Measurements from ENCODE around the gene CYP20A1.

DNA sequence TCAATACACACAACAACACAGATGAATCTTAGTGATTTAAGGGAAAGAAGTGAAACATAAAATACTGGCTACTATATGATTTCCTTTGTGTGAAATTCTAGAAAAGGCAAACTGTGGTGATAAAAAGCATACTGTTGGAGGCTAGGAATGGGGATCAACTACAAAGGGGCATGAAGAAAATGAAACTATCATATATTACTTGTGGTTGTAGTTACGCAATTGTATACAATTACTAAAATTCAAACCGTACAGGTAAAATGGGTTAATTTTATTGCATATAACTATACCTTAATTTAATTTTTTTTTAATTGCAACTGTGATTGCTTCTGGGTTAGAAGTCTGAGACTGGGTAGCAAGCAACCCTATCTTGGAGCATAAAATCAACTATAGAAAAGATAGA, 47.7 kb downstream of the CYP20A1 start:
- no peak for TF ChIP-seq POLR2AphosphoS5 (IDR thresholded peaks at IDR 0.05)
- TF ChIP-seq, protein P1, sequence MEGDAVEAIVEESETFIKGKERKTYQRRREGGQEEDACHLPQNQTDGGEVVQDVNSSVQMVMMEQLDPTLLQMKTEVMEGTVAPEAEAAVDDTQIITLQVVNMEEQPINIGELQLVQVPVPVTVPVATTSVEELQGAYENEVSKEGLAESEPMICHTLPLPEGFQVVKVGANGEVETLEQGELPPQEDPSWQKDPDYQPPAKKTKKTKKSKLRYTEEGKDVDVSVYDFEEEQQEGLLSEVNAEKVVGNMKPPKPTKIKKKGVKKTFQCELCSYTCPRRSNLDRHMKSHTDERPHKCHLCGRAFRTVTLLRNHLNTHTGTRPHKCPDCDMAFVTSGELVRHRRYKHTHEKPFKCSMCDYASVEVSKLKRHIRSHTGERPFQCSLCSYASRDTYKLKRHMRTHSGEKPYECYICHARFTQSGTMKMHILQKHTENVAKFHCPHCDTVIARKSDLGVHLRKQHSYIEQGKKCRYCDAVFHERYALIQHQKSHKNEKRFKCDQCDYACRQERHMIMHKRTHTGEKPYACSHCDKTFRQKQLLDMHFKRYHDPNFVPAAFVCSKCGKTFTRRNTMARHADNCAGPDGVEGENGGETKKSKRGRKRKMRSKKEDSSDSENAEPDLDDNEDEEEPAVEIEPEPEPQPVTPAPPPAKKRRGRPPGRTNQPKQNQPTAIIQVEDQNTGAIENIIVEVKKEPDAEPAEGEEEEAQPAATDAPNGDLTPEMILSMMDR (IDR thresholded peaks at IDR 0.05): no peak
- no peak for TF ChIP-seq EP300 (IDR thresholded peaks at IDR 0.05)
- no peak for TF ChIP-seq POLR2A (IDR thresholded peaks at IDR 0.05)
